DMS153 (cell line): ENCODE results near the gene KIF9.
"Not testable (repeated sequence)": the region's sequence is repeated elsewhere in the genome, so short reads cannot be mapped to it uniquely, and the experiment has no call there.

Experiments
- DNase-seq: peaks from one replicate; lab custom pipeline; 2025; lab: John Stamatoyannopoulos, UW

The KIF9 gene, protein sequence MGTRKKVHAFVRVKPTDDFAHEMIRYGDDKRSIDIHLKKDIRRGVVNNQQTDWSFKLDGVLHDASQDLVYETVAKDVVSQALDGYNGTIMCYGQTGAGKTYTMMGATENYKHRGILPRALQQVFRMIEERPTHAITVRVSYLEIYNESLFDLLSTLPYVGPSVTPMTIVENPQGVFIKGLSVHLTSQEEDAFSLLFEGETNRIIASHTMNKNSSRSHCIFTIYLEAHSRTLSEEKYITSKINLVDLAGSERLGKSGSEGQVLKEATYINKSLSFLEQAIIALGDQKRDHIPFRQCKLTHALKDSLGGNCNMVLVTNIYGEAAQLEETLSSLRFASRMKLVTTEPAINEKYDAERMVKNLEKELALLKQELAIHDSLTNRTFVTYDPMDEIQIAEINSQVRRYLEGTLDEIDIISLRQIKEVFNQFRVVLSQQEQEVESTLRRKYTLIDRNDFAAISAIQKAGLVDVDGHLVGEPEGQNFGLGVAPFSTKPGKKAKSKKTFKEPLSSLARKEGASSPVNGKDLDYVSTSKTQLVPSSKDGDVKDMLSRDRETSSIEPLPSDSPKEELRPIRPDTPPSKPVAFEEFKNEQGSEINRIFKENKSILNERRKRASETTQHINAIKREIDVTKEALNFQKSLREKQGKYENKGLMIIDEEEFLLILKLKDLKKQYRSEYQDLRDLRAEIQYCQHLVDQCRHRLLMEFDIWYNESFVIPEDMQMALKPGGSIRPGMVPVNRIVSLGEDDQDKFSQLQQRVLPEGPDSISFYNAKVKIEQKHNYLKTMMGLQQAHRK

GRCh38 chr3:47282424-47283192 lies at the start of gene KIF9, which contains the start of gene KLHL18:
Gene KIF9 (minus strand): TSS chr3:47282799. CDS start chr3:47277374, 5,425 bp downstream.
Gene KLHL18 (plus strand): TSS chr3:47282944. CDS start chr3:47282966, 22 bp downstream.
- DNase-seq: peak; percentile 71

DNA sequence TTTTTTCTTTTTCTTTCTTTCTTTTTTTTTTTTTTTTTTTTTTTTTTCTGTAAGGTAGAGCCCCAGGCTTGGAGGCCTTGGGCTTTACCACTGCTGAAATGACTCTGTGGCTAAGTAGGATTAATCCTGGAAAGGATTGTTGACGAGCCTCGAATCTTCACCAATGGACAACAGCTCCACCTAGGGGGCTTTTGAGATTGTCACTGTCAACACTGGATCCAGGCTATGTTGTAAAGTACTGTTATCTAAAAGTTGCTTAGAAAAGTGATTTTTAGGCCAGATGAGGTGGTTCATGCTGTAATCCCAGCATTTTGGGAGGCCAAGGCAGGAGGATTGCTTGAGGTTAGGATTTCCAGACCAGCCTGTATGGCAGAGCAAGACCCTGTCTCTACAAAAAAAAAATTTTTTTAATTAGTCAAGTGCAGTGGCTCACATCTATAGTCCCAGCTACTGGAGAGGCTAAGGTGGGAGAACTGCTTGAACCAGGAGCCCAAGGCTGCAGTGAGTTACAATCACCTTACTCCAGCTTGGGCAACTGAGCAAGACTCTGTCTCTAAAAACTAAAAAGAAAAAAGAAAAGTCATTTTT lies 41.8 kb upstream of the KIF9 start:
- no peak for DNase-seq

DNA sequence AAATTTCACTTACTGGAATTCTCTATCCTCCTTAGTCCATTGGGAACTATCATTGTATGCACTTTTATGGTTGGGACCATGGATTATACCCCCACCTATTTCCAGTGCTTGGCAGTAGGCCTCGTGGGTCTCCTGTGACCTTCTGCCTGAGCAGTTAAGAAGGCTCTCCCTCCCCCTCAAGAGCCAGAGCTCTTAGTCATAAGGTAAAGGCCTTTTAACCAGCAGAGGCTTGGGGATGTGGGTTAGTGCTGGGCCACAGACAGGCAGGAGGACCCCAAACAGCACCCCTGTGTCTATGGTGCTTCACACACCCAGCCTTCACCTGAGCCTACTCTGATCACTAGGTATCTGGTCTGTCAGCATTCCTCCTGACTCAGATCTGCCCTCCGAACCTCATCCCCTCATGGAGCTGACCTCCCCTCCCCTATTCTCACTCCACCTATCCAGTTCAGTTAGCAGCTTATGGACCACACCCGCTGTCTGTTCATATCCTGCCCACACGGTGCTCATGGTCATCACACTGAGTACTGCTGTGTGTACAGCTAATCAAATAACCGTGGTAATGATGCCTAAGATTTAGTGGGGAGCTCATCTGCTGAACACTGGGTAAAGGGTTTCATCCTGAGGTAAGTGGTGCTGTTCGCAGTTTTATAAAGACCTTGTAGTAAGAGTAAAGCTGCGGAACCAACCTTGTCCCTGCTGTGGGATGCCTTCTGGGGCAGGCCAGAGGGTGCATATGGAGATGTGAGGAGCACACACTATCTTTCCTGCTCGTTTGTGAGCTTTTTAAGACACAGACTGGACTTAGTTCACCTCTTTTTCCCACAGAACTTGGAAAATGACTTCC lies 41.1 kb upstream of the KIF9 start:
- DNase-seq: no peak

DNA sequence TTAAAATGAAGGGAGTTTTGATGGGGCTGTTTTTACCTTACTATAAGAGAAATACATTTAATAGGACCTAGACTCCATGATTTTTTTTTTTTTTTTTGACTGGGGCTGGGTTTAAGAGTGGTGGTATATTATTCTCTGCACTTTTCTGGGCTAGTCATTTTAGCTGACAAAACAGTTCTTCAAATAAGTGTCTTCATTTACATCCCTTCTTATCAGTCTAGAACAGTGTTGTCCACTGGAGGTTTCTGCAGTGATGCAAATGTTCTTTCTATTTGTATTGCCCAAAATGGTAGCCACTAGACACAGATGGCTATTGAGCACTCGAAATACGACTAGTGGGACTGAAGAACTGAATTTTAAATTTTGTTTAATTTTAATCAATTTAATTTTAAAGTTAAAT lies 37.4 kb upstream of the KIF9 start:
- no peak for DNase-seq

DNA sequence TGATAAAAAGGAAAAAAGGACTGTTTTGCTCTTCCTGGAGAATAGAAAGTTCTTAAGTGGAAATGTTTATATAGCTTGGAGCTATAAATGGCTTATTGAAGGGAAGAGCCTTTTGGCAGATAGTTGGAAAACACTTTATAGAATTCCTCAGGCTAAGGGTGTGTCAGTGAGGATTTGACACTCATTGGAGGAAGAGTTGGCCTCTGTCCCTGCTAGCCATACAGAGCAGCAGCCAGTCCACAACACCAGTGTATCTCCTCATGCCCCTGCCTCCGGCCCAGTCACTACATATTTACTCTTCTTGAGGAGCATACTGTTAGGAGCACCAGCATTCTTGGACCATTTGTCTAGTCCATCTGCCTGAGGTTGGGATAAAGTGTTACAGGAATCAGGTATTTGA lies 36.3 kb upstream of the KIF9 start:
- DNase-seq: no peak

GRCh38 chr3:47316151-47316550 lies 33.6 kb upstream of the KIF9 start:
- not testable (repeated sequence) for DNase-seq

DNA sequence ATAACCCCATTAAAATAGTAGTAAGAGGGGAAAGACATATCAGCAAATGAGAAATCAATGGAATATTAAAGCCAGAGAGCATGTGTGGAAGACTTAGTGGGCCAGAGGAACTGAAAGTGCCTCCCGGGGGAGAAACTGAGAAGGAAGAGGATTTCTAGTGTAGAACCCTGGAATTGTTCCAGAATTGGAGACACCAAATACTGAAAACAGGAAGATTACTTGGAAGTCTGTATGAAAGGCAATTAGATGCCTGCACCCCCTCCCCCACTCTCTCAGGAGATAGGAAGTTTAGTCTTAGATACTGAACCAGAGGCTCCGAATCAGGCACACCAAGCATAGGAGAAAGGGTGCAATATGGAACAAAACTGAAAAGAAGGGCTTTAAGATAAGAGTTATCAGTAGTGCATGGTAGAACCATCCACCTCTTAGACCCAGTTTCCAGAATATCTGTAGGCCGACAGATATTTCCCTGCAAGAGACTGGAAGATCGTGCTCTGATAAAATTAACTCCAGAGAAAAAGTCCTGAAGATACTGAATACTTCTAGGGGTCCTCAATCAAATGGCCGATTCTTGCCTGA lies 32.6 kb upstream of the KIF9 start:
- no peak for DNase-seq

- DNase-seq: no peak
Observed at GRCh38 chr3:47314056-47314764, 31.6 kb upstream of the KIF9 start.

DNA sequence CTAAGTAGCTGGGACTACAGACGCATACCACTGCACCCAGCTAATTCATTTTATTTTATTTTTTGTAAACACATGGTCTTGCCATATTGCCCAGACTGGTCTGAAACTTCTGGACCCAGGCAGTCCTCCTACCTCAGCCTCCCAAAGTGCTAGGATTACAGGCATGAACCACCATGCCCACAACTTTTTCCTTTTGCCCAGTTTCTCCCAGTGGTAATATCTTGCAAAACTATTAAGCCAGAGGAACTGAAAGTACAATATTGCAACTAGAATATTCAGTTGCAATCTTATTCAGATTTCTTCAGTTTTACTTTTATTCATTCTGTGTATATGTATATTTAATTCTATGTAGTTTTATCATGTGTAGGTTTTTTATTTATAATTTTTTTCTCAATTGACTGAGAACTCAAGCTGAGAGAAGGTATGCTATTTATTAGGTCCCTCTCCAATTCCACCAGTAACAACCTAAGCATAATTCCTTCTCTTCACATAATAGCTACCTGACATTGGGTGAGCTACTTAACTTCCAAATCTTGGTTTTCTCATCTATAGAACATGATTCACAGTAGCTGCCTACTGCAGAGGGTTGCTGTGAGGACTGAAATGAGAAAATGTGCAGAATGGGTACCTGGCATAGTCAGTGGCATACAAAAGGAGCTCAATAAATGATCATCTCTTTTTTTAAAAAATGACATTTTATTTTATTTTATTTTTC lies 30.9 kb upstream of the KIF9 start:
- no peak for DNase-seq

- DNase-seq: no peak
Observed at GRCh38 chr3:47310391-47310790, 27.8 kb upstream of the KIF9 start.

- DNase-seq: not testable (repeated sequence)
Observed at GRCh38 chr3:47309231-47309630, 26.6 kb upstream of the KIF9 start.

DNA sequence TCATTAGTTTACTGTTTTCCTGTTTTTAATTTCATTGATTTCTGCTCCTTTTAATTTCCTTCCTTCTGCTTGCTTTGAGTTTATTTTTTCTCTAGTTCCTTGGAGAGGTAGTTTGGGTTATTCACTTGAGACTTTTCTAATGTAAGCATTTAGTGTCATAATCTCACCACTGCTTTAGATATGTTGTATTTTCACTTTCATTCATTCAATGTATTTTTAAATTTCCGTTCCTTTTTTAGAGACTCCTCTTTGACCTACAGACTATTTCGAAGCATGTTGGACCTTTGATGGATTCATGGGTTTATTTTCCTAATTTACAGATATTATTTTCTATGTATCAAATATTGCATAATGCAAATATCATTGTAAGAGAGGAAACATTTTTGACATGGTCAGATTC lies 23.4 kb upstream of the KIF9 start:
- DNase-seq: no peak

- DNase-seq: no peak
Observed at GRCh38 chr3:47301456-47301855, 18.9 kb upstream of the KIF9 start.

DNA sequence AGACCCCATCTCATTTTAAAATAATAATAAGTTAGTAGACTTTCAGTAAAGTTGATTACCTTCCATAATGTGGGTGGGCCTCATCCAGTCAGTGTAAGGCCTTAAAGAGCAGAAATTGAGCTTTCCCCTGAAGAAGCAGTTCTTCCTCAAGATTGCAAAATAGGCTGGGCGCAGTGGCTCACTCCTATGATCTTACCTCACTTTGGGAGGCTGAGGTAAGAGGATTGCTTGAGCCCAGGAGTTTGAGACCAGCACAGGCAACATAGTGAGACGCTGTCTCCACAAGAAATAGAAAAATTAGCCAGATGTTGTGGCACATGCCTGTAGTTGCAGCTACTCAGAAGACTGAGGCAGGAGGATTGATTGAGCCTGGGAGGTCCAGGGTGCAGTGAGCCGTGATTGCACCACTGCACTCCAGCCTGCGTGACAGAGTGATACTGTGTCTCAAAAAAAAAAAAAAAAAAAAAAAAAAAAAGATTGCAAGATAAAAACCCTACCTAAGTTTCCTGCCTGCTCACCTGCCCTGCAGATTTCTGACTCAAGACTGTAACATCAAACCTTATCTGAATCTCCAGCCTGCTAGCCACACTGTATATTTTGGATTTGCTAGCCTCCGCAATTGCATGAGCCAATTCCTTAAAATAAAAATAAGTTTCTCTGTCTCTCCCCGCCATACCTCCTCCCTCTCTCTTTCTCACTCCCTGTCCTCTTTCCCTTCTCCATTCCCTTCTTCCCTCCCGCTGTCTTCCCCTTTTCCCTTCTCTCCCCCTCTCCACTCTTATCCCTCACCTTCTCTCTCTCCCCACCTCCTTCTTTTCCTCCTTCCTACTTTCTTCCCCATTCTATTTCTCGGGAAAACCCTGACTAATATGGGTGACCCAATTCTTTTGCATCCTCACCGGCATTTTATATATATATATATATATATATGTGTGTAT lies 17.1 kb upstream of the KIF9 start:
- no peak for DNase-seq

GRCh38 chr3:47298439-47298838 lies 15.8 kb upstream of the KIF9 start:
- no peak for DNase-seq

DNA sequence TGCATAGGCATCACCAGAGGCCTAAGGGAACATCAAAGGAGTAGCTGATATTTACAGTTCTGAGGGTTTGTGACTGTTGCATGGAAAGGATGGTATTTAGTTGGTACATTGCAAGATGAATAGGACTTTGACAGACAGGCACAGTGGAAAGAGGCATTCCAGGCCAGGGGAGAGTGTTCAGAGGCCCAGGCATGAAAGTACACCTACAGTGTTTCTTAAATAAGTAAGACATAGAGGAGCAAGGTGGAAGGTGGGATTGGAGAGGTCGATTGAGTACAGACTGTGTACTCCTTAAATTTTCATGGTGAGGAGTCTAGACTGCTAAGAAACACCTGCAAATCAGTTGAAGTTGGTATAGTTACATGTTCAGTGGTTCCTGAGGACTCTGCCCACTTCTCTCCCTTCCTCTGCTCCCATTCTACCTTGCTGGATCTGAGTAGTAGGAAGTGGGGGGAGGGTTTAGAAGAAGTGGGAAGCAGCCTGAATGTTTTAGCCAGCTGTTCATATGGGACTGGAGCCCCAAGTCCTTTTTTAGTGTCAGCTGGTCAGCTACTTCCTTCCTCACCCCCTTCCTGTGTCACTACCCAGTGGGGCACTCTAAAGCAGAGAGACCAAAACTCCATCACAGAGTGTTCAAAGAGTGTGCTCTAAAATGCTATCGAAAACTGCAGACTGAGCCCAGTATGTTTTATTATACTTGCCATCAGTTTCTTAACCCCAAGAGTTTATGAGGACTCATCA lies 14.1 kb upstream of the KIF9 start:
- DNase-seq: no peak

DNA sequence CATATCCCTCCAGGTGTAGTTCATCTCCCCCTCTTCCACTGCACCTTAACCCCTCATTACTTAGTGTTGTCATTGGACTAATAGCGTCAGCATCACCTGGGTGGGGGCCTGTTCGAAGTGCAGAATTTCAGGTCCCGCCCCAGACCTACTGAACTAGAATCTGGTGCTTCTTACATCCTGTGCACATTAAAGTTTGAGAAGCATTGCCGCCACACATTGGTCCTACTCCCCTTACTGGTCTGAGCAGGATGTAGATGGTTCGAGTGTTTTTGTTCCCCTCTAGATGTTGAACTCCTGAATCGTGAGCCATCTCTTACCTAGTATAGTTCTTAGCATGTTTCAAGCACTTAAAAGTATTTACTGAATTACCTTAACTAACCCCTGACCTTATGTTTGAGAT lies 13.4 kb upstream of the KIF9 start:
- DNase-seq: no peak

- DNase-seq: no peak
Observed at GRCh38 chr3:47295322-47295721, 12.7 kb upstream of the KIF9 start.
